Smooth muscle cell of the coronary artery (primary cell): Measurements from ENCODE around the gene ZCWPW2. TPM values are rescaled to one million over a fixed set of nuclear protein-coding genes. Genes with fewer than 3 reads are reported as not detected.

Experiments
- total RNA-seq: library from RNA; depleted of rRNA; stranded (reverse); fragments of >200 nt; gene quantifications from 2 replicates; pipeline ENCODE4 v1.2.3, GENCODE V29; 2014; ENCODE audit warnings: low replicate concordance

The ZCWPW2 gene
- 0.45 and 0.82 TPM in 2 replicates for total RNA-seq

GRCh38 chr3:28348629-28349468, at the start of gene ZCWPW2, which contains the start of gene AZI2:
Gene ZCWPW2, plus strand, starts transcription at chr3:28348721. Its CDS starts 64,348 bp downstream, at chr3:28413069.
Gene AZI2, minus strand, starts transcription at chr3:28348824. Its CDS starts 8,207 bp downstream, at chr3:28340617.

Other genes with a start within 250 kb of the ZCWPW2 start
- gene CMC1, start 107.1 kb upstream of the ZCWPW2 start, total RNA-seq, result 0.12 and 3.6 TPM in 2 replicates
- gene AZI2, start 103 bp downstream of the ZCWPW2 start, total RNA-seq, result 34.8 and 50.9 TPM in 2 replicates